ENCODE measurements around the gene ZNF317. TPM values are rescaled to one million over a fixed set of nuclear protein-coding genes. Genes with fewer than 3 reads are reported as not detected.

Gene ZNF317
- total and polyA plus RNA-seq, 2 of the 13 experiments (the other 11 are each of a cell fraction or from before 2014, with no cell fraction given): 14.0 to 27.9 TPM

DNA sequence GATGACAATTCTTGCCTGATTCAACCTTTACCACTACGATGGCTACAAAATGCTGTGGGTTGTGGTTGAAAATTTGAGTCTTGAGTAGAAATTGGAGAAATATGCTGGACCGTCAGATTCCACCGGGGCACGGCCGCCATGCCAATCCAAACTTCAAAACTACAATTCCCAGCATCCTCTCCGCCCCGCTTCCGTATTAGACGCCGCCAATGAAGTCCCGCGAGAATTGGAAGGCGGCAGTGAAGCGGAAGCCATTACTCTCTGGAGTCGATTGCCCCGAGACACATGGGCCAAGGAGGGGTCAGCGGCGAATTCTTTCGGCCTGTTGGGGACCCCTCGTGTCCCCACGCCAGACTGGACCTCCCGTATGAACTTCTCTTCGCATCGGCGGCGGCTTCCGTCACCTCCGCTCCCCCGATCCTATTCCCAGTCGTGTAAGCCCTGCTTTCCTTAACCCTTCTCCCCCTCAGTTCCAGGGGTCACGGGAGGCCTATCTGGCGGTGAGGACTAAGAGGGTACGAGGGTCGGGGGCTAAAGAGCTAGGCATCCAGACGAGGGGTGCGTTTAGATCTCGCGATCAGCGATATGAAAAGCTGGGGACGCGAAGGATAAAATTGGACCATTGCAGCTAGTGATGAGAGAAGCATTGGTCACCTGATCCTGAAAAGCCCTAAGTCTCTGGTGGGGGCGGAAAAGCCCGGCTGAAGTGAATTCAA lies at the start of gene ZNF317 (continued):
- TF ChIP-seq, protein P1, sequence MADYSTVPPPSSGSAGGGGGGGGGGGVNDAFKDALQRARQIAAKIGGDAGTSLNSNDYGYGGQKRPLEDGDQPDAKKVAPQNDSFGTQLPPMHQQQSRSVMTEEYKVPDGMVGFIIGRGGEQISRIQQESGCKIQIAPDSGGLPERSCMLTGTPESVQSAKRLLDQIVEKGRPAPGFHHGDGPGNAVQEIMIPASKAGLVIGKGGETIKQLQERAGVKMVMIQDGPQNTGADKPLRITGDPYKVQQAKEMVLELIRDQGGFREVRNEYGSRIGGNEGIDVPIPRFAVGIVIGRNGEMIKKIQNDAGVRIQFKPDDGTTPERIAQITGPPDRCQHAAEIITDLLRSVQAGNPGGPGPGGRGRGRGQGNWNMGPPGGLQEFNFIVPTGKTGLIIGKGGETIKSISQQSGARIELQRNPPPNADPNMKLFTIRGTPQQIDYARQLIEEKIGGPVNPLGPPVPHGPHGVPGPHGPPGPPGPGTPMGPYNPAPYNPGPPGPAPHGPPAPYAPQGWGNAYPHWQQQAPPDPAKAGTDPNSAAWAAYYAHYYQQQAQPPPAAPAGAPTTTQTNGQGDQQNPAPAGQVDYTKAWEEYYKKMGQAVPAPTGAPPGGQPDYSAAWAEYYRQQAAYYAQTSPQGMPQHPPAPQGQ (CRISPR knock-in tag; IDR thresholded peaks at IDR 0.05; ENCODE audit: borderline replicate concordance): no peak
- TF ChIP-seq ZNF558 (CRISPR knock-in tag; IDR thresholded peaks at IDR 0.05; ENCODE audit: borderline replicate concordance): 0 out of 2 replicates have a peak, but pooled peaks have one; percentile 61
- TF ChIP-seq, protein P2, sequence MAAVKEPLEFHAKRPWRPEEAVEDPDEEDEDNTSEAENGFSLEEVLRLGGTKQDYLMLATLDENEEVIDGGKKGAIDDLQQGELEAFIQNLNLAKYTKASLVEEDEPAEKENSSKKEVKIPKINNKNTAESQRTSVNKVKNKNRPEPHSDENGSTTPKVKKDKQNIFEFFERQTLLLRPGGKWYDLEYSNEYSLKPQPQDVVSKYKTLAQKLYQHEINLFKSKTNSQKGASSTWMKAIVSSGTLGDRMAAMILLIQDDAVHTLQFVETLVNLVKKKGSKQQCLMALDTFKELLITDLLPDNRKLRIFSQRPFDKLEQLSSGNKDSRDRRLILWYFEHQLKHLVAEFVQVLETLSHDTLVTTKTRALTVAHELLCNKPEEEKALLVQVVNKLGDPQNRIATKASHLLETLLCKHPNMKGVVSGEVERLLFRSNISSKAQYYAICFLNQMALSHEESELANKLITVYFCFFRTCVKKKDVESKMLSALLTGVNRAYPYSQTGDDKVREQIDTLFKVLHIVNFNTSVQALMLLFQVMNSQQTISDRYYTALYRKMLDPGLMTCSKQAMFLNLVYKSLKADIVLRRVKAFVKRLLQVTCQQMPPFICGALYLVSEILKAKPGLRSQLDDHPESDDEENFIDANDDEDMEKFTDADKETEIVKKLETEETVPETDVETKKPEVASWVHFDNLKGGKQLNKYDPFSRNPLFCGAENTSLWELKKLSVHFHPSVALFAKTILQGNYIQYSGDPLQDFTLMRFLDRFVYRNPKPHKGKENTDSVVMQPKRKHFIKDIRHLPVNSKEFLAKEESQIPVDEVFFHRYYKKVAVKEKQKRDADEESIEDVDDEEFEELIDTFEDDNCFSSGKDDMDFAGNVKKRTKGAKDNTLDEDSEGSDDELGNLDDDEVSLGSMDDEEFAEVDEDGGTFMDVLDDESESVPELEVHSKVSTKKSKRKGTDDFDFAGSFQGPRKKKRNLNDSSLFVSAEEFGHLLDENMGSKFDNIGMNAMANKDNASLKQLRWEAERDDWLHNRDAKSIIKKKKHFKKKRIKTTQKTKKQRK (IDR thresholded peaks at IDR 0.05; ENCODE audit: low read length): no peak
- no peak for TF ChIP-seq MAF1 (CRISPR knock-in tag; IDR thresholded peaks at IDR 0.05; ENCODE audit: borderline replicate concordance)
- TF ChIP-seq EHMT2 (IDR thresholded peaks at IDR 0.05; ENCODE audit: borderline replicate concordance, low read depth, low read length): 0 out of 2 replicates have a peak, but pooled peaks have one; percentile 31
- peak; percentile 92 for TF ChIP-seq YEATS2 (CRISPR knock-in tag; IDR thresholded peaks at IDR 0.05; ENCODE audit: borderline replicate concordance)
- peak; percentile 89 for TF ChIP-seq DMAP1 (CRISPR knock-in tag; IDR thresholded peaks at IDR 0.05)
- TF ChIP-seq POLR2G (IDR thresholded peaks at IDR 0.05; ENCODE audit: low read depth, low read length): peak; percentile 97
- TF ChIP-seq, protein P3, sequence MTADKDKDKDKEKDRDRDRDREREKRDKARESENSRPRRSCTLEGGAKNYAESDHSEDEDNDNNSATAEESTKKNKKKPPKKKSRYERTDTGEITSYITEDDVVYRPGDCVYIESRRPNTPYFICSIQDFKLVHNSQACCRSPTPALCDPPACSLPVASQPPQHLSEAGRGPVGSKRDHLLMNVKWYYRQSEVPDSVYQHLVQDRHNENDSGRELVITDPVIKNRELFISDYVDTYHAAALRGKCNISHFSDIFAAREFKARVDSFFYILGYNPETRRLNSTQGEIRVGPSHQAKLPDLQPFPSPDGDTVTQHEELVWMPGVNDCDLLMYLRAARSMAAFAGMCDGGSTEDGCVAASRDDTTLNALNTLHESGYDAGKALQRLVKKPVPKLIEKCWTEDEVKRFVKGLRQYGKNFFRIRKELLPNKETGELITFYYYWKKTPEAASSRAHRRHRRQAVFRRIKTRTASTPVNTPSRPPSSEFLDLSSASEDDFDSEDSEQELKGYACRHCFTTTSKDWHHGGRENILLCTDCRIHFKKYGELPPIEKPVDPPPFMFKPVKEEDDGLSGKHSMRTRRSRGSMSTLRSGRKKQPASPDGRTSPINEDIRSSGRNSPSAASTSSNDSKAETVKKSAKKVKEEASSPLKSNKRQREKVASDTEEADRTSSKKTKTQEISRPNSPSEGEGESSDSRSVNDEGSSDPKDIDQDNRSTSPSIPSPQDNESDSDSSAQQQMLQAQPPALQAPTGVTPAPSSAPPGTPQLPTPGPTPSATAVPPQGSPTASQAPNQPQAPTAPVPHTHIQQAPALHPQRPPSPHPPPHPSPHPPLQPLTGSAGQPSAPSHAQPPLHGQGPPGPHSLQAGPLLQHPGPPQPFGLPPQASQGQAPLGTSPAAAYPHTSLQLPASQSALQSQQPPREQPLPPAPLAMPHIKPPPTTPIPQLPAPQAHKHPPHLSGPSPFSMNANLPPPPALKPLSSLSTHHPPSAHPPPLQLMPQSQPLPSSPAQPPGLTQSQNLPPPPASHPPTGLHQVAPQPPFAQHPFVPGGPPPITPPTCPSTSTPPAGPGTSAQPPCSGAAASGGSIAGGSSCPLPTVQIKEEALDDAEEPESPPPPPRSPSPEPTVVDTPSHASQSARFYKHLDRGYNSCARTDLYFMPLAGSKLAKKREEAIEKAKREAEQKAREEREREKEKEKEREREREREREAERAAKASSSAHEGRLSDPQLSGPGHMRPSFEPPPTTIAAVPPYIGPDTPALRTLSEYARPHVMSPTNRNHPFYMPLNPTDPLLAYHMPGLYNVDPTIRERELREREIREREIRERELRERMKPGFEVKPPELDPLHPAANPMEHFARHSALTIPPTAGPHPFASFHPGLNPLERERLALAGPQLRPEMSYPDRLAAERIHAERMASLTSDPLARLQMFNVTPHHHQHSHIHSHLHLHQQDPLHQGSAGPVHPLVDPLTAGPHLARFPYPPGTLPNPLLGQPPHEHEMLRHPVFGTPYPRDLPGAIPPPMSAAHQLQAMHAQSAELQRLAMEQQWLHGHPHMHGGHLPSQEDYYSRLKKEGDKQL (CRISPR knock-in tag; IDR thresholded peaks at IDR 0.05; ENCODE audit: low read depth): no peak
- TF ChIP-seq, protein P4, sequence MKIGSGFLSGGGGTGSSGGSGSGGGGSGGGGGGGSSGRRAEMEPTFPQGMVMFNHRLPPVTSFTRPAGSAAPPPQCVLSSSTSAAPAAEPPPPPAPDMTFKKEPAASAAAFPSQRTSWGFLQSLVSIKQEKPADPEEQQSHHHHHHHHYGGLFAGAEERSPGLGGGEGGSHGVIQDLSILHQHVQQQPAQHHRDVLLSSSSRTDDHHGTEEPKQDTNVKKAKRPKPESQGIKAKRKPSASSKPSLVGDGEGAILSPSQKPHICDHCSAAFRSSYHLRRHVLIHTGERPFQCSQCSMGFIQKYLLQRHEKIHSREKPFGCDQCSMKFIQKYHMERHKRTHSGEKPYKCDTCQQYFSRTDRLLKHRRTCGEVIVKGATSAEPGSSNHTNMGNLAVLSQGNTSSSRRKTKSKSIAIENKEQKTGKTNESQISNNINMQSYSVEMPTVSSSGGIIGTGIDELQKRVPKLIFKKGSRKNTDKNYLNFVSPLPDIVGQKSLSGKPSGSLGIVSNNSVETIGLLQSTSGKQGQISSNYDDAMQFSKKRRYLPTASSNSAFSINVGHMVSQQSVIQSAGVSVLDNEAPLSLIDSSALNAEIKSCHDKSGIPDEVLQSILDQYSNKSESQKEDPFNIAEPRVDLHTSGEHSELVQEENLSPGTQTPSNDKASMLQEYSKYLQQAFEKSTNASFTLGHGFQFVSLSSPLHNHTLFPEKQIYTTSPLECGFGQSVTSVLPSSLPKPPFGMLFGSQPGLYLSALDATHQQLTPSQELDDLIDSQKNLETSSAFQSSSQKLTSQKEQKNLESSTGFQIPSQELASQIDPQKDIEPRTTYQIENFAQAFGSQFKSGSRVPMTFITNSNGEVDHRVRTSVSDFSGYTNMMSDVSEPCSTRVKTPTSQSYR (CRISPR knock-in tag; IDR thresholded peaks at IDR 0.05; ENCODE audit: borderline replicate concordance): peak; percentile 34; the same call in 1 of the 2 replicates
- peak; percentile 55; the same call in 1 of the 2 replicates for TF ChIP-seq PITX1 (CRISPR knock-in tag; IDR thresholded peaks at IDR 0.05)
- TF ChIP-seq, protein P5, sequence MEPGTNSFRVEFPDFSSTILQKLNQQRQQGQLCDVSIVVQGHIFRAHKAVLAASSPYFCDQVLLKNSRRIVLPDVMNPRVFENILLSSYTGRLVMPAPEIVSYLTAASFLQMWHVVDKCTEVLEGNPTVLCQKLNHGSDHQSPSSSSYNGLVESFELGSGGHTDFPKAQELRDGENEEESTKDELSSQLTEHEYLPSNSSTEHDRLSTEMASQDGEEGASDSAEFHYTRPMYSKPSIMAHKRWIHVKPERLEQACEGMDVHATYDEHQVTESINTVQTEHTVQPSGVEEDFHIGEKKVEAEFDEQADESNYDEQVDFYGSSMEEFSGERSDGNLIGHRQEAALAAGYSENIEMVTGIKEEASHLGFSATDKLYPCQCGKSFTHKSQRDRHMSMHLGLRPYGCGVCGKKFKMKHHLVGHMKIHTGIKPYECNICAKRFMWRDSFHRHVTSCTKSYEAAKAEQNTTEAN (CRISPR knock-in tag; conservative IDR thresholded peaks at IDR 0.05): no peak
- peak; percentile 91; the same call in 1 of the 2 replicates for TF ChIP-seq BRD4 (CRISPR knock-in tag; IDR thresholded peaks at IDR 0.05)

Data from HepG2 (cell line).